CD4-positive, alpha-beta T cell (primary cell): Measurements from ENCODE around the gene GLDC. TPM values are rescaled to one million over a fixed set of nuclear protein-coding genes. Genes with fewer than 3 reads are reported as not detected.

Experiments used
- ATAC-seq: fragments of 200-7000 bp; cut with Tn5 transposase; one replicate; pipeline ENCODE4 v1.10.0; 2022; ENCODE audit warnings: mild to moderate bottlenecking; ENCODE audit not compliant: poor library complexity
- CTCF ChIA-PET: fragments of 350-600 bp; sonication (Branson Sonifier 250); formaldehyde crosslinking; loops from one replicate; lab custom pipeline; 2021; ENCODE audit warnings: antibody characterized with exemption, inconsistent platforms; lab: Charles Lee
- POLR2A ChIA-PET: fragments of 350-600 bp; sonication (Branson Sonifier 250); formaldehyde crosslinking; loops from one replicate; lab custom pipeline; 2021; ENCODE audit warnings: antibody characterized with exemption, inconsistent platforms; lab: Charles Lee
- DNase-seq, 14 experiments: peaks; one replicate each; pipeline ENCODE4 v3.0.0-alpha.2; 2013 to 2020; ENCODE audit warnings: mixed read lengths in 2 of 14
- H3K27ac ChIP-seq, 2 donors: one replicate each; pipeline versions ENCODE4 v1.5.1 to v1.7.0; 2013; ENCODE audit warnings: low read length in 2 of 2, low read depth in 1 of 2, mild to moderate bottlenecking in 1 of 2
- H3K27me3 ChIP-seq, 2 experiments: 1 replicate in 1 of 2; 2 replicates in 1 of 2; pipeline versions ENCODE4 v1.6.1 to v1.7.0; 2013; ENCODE audit warnings: low read length in 2 of 2, control low read depth in 1 of 2, mild to moderate bottlenecking in 1 of 2, moderate library complexity in 1 of 2; ENCODE audit not compliant: insufficient read depth in 2 of 2, control insufficient read depth in 1 of 2
- H3K36me3 ChIP-seq: one replicate; pipeline ENCODE4 v1.6.1; 2013; ENCODE audit warnings: low read length, control low read depth; ENCODE audit not compliant: insufficient read depth
- H3K4me1 ChIP-seq: one replicate; pipeline ENCODE4 v1.6.1; 2013; ENCODE audit warnings: low read length, control low read depth; ENCODE audit not compliant: insufficient read depth
- H3K4me3 ChIP-seq: one replicate; pipeline ENCODE4 v1.5.1; 2013; ENCODE audit warnings: mild to moderate bottlenecking, low read length, moderate library complexity
- H3K9me3 ChIP-seq, 2 experiments: 1 replicate in 1 of 2; 2 replicates in 1 of 2; pipeline versions ENCODE4 v1.6.1 to v1.7.0; 2013; ENCODE audit warnings: low read length in 2 of 2, mild to moderate bottlenecking in 2 of 2, control low read depth in 1 of 2, moderate library complexity in 1 of 2; ENCODE audit not compliant: control insufficient read depth in 1 of 2, insufficient read depth in 1 of 2
- H3K27ac Mint-ChIP-seq: one replicate; pipeline ENCODE4 v1.8.0; 2020; ENCODE audit warnings: mixed read lengths
- H3K27me3 Mint-ChIP-seq: one replicate; pipeline ENCODE4 v1.8.0; 2021; ENCODE audit warnings: mixed read lengths
- H3K36me3 Mint-ChIP-seq: one replicate; pipeline ENCODE4 v1.8.0; 2021; ENCODE audit warnings: low read depth, mixed read lengths
- H3K4me1 Mint-ChIP-seq: one replicate; pipeline ENCODE4 v1.8.0; 2021; ENCODE audit warnings: low read depth, mixed read lengths
- H3K4me3 Mint-ChIP-seq: one replicate; pipeline ENCODE4 v1.8.0; 2020; ENCODE audit warnings: mild to moderate bottlenecking, mixed read lengths
- H3K9me3 Mint-ChIP-seq: one replicate; pipeline ENCODE4 v1.8.0; 2020; ENCODE audit warnings: mixed read lengths
- CTCF ChIP-seq: fragments of 200-600 bp; IDR thresholded peaks from one replicate; pipeline ENCODE4 v1.8.0; 2022; ENCODE audit warnings: antibody characterized with exemption, mild to moderate bottlenecking
- intact Hi-C, 2 experiments: fragments of 100-400 bp; cut with DNase I in 1 of 2; cut with micrococcal nuclease in 1 of 2; formaldehyde crosslinking; loops; one replicate each; pipeline versions ENCODE4 v1.15.1 to v1.9.0; 2023 to 2025; cut with DNase I, micrococcal nuclease
- total RNA-seq, 174 experiments: library from RNA in 2 of 174; stranded (reverse) in 2 of 174; gene quantifications; one replicate each; pipeline ENCODE4 v1.2.3 and lab custom pipeline; 2021 to 2026

GLDC gene
- total RNA-seq, 2 experiments from 2014 or later: not detected

DNA sequence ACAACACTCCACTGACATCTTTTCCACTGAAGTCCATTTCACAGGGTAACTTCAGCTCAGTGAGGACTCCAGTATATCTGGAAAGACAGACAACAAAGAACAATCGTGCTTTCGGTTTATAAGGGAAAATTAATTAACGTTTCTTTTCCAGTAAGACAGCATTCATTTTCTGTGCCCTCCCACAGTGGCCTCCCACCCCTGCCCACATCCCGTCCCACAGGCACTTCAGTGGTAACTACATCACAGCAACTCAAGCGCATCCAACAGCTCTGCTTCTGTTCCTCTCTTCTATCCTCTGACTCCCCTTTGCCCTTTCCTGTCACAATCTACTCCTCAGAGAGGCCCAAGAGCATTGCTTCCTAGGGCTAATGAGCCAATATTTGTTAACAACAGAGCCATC is 40.3 kb downstream of the GLDC start:
- H3K27ac ChIP-seq: no peak overlapping the region
- Mint-ChIP-seq H3K4me1 (no peaks in the 10 kb centered on the region), H3K9me3 (no peaks in the 10 kb centered on the region), H3K36me3 (no peaks in the 10 kb centered on the region), H3K27ac (no peak overlapping the region), H3K27me3 (no peaks in the 10 kb centered on the region), H3K4me3 (no peak overlapping the region)
- intact Hi-C loops: no loop called here
- DNase-seq: peak in 1 of 14 experiments; percentile 19
- H3K4me1 ChIP-seq: no peaks in the 10 kb centered on the region
- ATAC-seq: no peak
- H3K36me3 ChIP-seq: no peaks in the 10 kb centered on the region
- H3K9me3 ChIP-seq: no peaks in the 10 kb centered on the region
- no peak overlapping the region for H3K4me3 ChIP-seq
- TF ChIP-seq CTCF: no peak
- ChIA-PET CTCF (no interaction called here), POLR2A (no interaction called here)
- no peaks in the 10 kb centered on the region for H3K27me3 ChIP-seq

GRCh38 chr9:6600426-6600825 is 45.1 kb downstream of the GLDC start:
- H3K4me3 Mint-ChIP-seq: no peak overlapping the region
- POLR2A ChIA-PET: no interaction called here
- no peak for TF ChIP-seq CTCF

GRCh38 chr9:6600006-6600405 is 45.5 kb downstream of the GLDC start:
- ChIA-PET CTCF (no interaction called here), POLR2A (no interaction called here)
- Histone ChIP-seq H3K36me3 (no peaks in the 10 kb centered on the region), H3K4me1 (no peaks in the 10 kb centered on the region), H3K9me3 (no peaks in the 10 kb centered on the region), H3K27ac (no peak overlapping the region), H3K27me3 (no peaks in the 10 kb centered on the region), H3K4me3 (no peak overlapping the region)
- intact Hi-C loops: no loop called here
- no peak overlapping the region for H3K27ac Mint-ChIP-seq
- no peak for TF ChIP-seq CTCF
- ATAC-seq: no peak
- H3K27me3 Mint-ChIP-seq: no peaks in the 10 kb centered on the region
- no peaks in the 10 kb centered on the region for H3K4me1 Mint-ChIP-seq
- DNase-seq: no peak
- no peaks in the 10 kb centered on the region for H3K36me3 Mint-ChIP-seq
- H3K9me3 Mint-ChIP-seq: no peaks in the 10 kb centered on the region
- no peak overlapping the region for H3K4me3 Mint-ChIP-seq

More at GRCh38 chr9:6600426-6600825, 45.1 kb downstream of the GLDC start:
- no peak overlapping the region for H3K27ac Mint-ChIP-seq
- no peaks in the 10 kb centered on the region for H3K9me3 ChIP-seq
- no peaks in the 10 kb centered on the region for H3K9me3 Mint-ChIP-seq
- no peak for ATAC-seq
- H3K36me3 Mint-ChIP-seq: no peaks in the 10 kb centered on the region
- no peaks in the 10 kb centered on the region for H3K4me1 ChIP-seq
- no peak for DNase-seq
- no peak overlapping the region for H3K4me3 ChIP-seq
- no peaks in the 10 kb centered on the region for H3K27me3 ChIP-seq
- no peaks in the 10 kb centered on the region for H3K4me1 Mint-ChIP-seq
- CTCF ChIA-PET: no interaction called here
- intact Hi-C loops: no loop called here
- H3K27me3 Mint-ChIP-seq: no peaks in the 10 kb centered on the region
- H3K36me3 ChIP-seq: no peaks in the 10 kb centered on the region
- no peak overlapping the region for H3K27ac ChIP-seq
